ENCODE results near the gene CCN5.

DNA sequence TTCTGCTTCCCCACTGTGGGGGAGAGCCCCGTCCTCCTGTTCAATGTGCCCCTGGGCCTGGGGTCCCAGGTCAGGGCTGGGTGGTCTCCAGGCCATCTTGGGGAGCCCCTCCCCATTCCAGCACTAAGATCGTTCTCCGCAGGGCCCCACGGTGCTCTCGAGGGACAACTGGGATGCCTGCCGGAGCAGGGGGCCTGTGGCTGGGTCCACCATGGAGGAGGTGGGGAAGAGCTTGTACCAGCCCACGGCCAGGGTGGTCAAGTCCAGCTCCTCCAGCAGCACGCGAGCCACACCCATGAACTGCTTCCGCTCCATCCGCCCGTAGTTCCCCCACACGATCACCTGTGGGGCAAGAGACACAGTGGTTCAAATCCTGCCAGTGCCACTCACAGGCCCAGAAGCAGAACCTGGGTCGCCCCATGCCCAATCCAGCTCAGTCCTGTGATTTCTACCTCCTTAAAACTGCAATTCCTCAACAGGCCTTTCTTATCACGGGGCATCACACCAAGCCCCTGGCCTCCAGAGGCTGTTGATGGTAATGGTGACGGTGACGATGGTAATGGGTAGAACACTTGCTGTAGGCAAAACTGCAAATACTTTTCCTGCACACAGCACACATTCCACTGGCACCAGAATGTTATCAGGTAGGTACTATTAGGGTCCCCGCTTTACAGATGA is 41.0 kb downstream of the CCN5 start:
- TF ChIP-seq POLR2A (IDR thresholded peaks at IDR 0.05; ENCODE audit: low read depth, low read length) (no peak), POLR2AphosphoS5 (IDR thresholded peaks at IDR 0.05; ENCODE audit: low read depth, low read length) (no peak), TAF1 (IDR thresholded peaks at IDR 0.05; ENCODE audit: borderline replicate concordance, low read depth, low read length) (no peak)

Data from GM12892 (cell line).